Amniotic epithelial cell (primary cell): ENCODE measurements around the gene FAM53B.
"Not testable (repeated sequence)": the region's sequence is repeated elsewhere in the genome, so short reads cannot be mapped to it uniquely, and the experiment has no call there.

ENCODE experiments used
- DNase-seq: peaks from one replicate; pipeline ENCODE4 v3.0.0-alpha.2; 2010; ENCODE audit warnings: low read depth

Gene FAM53B

GRCh38 chr10:124596962-124597845, 147.0 kb downstream of the FAM53B start:
- DNase-seq = no peak

DNA sequence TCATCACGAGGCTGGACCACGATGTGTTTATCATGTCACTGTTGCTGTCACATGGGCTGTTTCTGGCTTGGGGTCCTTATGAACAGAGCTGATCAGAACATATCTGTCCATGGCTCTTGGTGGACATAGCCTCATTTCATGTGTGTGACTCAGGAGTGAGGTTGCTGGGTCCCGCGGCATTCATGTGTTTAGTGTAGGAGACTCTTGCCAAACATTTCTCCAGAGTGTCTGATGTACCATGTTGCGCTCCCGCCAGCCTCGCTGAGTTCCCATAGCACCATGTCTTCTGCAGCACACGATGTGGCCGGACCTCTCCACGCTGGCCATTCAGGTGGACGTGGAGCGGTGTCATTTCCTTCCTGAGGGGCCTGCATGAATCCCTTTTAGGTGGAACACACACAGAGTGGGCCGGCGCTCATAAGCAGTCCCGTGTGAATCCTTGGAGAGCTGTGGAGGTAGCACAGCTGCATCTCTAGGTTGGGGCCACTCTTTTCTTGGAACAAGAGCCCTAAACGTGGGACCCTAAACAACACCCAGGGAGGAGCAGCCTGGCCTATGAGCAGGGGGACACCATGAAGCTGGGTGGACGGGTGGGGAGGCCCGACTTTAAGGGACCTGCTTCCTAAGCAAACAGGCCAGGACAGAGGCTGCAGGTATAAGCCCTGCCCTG, 147.9 kb downstream of the FAM53B start:
- no peak for DNase-seq

GRCh38 chr10:124595143-124595883, 148.9 kb downstream of the FAM53B start:
- DNase-seq = no peak

GRCh38 chr10:124594240-124594639, 149.9 kb downstream of the FAM53B start:
- DNase-seq = no peak

- no peak for DNase-seq
Observed at GRCh38 chr10:124593431-124593985, 150.7 kb downstream of the FAM53B start.

- no peak for DNase-seq
Observed at GRCh38 chr10:124592736-124593430, 151.3 kb downstream of the FAM53B start.

DNA sequence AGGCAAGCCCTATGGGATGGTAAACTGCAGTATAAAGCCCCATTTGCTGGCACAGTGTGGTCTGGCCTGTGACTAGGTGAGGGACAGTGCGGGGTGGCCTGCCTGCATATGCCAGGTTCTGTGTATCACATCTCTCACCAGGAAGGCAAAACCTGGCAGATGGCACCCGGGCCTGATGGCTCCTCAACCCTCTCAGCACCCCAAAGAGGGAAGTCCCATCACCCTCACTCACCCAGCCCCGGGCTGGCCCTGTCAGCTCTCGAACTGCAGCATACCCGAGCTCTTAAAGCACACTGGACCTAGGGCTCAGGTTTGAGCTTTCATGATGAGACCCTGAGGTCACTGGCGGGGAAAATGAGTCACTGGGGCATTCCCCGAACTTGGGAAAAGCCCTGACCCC, 152.1 kb downstream of the FAM53B start:
- DNase-seq = no peak

DNA sequence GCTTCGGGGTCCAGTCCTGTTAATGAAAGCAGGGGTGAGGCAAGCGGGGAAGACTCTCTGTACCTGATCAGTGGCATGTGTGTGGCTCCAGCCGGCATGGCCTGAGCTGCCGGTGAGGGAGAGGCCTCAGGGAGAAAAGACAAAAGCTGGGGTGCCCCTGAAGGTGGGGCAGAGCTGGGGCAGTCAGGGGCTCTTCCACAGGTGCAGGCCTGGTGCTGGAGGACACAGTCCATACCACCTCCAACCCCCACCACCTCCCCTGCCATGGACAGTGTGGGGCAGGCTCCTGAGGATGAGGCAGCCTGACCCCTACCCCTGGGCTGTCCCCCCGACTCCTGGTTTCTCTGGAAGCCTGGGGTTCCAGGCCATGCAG, 153.1 kb downstream of the FAM53B start:
- no peak for DNase-seq

GRCh38 chr10:124590216-124591122, 153.7 kb downstream of the FAM53B start:
- DNase-seq = no peak

- no peak for DNase-seq
Observed at GRCh38 chr10:124589491-124590041, 154.6 kb downstream of the FAM53B start.

DNA sequence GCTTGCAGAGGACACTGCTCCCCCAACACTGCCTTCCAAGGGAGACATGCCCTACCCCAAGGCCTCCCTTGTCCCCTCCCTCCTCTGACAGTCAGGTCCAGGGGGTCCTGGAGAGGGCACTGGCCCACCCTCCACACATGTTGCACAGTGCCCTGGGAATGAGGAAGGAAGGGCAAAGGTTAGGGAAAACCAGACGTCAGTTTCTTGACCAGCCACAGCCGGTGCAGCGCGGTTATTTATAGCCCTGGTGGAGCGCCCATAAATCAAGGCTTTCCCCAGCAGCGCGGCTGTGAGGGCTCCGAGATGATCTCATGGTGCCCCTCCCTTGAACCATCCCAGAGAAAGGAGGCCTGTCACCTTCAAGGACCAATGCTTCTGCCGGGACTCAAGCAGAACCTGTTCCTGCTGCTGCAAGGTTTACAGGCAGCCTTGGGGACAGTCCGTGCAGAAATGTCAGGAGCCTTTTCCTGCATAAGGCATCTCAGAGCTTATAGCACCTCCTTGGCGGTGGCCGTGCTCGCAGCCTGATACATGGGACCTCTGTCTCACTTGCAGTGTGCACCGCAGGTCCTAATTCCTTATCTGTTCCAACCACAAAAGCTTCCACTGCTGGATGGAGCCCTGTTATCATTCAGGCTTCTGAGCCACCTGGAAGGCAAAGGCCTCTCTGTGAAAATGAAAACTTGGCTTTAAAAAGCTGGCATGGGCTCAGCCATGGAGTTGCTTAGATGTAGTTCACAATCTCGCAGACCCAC, 155.3 kb downstream of the FAM53B start:
- peak; percentile 60 for DNase-seq

DNA sequence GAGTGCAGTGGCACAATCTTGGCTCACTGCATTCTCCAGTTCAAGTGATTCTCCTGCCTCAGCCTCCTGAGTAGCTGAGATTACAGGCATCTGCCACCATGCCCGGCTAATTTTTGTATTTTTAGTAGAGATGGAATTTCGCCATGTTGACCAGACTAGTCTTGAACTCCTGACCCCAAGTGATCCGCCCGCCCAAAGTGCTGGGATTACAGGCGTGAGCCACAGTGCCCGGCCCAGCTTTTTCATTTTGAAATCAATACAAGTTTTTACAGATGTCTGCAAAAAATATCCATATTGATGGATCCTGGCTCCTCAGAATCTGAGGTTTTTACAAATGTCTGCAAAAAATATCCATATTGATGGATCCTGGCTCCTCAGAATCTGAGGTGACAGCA, 155.8 kb downstream of the FAM53B start:
- DNase-seq = not testable (repeated sequence)

- no peak for DNase-seq
Observed at GRCh38 chr10:124587811-124588211, 156.4 kb downstream of the FAM53B start.

- DNase-seq = no peak
Observed at GRCh38 chr10:124586142-124586541, 158.0 kb downstream of the FAM53B start.

- DNase-seq = no peak
Observed at GRCh38 chr10:124579011-124579399, 165.2 kb downstream of the FAM53B start.

DNA sequence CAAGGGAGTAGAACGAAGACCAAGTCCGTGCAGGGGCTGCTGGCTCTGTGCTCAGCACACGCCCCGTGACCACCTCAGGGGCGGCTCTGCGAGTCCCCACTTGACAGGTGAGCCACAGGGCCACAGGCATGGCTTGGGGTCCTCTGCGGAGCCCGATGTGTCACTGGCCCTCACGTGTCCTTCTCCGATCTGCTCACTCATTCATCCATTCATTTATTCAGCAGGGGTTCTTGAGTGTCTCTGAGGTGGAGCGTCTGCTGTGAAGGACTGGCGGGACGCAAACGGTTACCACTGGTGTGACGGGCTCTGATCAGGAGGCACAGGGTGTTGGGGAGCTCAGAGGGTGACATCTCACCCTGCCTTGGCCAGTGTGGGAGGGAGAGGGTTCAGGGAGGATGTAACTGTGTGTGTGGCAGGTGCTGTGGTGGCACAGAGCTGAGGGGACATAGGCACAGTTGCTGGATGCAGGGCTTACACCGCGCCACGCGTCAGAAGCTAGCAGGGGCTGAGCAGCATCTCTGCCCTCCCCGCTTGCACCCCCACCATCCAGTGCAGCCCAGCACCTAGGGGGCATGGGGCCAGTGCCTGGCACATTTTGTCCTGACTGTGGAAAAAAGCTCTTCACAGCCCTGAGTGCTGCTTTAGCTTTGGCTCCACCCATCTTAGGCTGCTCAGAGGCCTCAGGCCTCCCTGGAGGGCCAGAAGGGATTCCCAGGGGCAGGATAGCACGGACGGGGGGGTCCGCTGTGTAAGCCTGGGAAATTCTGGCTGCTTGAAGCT, 165.8 kb downstream of the FAM53B start:
- no peak for DNase-seq

DNA sequence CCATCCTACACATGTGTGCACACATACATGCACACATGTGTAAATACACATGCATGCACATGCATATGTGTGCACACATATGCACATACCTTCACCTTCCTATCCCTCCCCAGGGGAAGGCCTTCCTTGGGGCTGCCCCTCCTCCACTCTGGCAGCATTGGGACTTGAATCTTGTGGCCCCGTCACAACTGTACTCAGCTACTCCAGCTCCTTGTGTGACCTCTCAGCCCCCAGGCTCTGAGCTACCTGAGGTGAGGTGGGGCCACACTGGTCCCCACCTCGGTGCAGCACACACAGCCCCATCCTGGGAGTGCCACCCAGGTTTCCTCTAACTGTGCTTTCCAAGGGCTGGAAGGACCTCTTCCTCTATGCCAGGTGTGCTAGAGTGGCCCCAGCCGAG, 166.5 kb downstream of the FAM53B start:
- DNase-seq = no peak

- no peak for DNase-seq
Observed at GRCh38 chr10:124576526-124577420, 167.4 kb downstream of the FAM53B start.
